HEK293 (cell line): ENCODE results near the gene CMAS.
"Not testable (repeated sequence)": the region's sequence is repeated elsewhere in the genome, so short reads cannot be mapped to it uniquely, and the experiment has no call there.

ENCODE experiments used
- CTCF ChIA-PET: fragments of 350-600 bp; formaldehyde crosslinking; extraction: SDS; loops from one replicate; lab custom pipeline; 2021; ENCODE audit warnings: antibody characterized with exemption; lab: Yijun Ruan, JAX
- POLR2A ChIA-PET: fragments of 300-600 bp; formaldehyde crosslinking; extraction: SDS; loops from one replicate; lab custom pipeline; 2020; ENCODE audit warnings: antibody characterized with exemption, inconsistent platforms; lab: Yijun Ruan, JAX
- H3K27ac ChIP-seq: fragments of 200-500 bp; sonication (Bioruptor generic); 2 replicates; pipeline ENCODE4 v1.5.1; 2014; ENCODE audit warnings: low read depth, low read length, control low read depth, inconsistent platforms; ENCODE audit errors: extremely low read depth
- H3K36me3 ChIP-seq, 2 experiments: fragments of 200-500 bp in 1 of 2; sonication (Bioruptor generic) in 1 of 2; 1 replicate in 1 of 2; 2 replicates in 1 of 2; pipeline ENCODE4 v1.5.1; 2014 to 2017; ENCODE audit warnings: inconsistent platforms in 2 of 2, low read length in 2 of 2; ENCODE audit not compliant: control insufficient read depth in 2 of 2, insufficient read depth in 1 of 2
- H3K4me1 ChIP-seq: fragments of 200-500 bp; sonication (Bioruptor generic); 2 replicates; pipeline ENCODE4 v1.5.1; 2014; ENCODE audit warnings: mild to moderate bottlenecking, low read length, inconsistent platforms; ENCODE audit not compliant: control insufficient read depth, insufficient read depth
- H3K4me3 ChIP-seq: 2 replicates; pipeline ENCODE4 v1.5.1; 2011; ENCODE audit warnings: low read depth, mild to moderate bottlenecking, control low read depth, low read length, moderate library complexity
- H3K9me3 ChIP-seq: fragments of 200-500 bp; sonication (Bioruptor generic); 2 replicates; pipeline ENCODE4 v1.5.1; 2014; ENCODE audit warnings: low read depth, low read length, inconsistent platforms; ENCODE audit not compliant: control insufficient read depth, insufficient read depth
- GFI1B ChIP-seq: fragments of 450-650 bp; formaldehyde crosslinking; IDR thresholded peaks from 2 replicates; pipeline ENCODE4 v1.5.1; 2016; ENCODE audit warnings: missing biosample characterization, missing genetic modification characterization
- ZFP3 ChIP-seq: fragments of 450-650 bp; formaldehyde crosslinking; IDR thresholded peaks from 2 replicates; pipeline ENCODE4 v1.5.1; 2016; ENCODE audit warnings: low read depth, missing biosample characterization, missing genetic modification characterization
- ZIC2 ChIP-seq: fragments of 450-650 bp; formaldehyde crosslinking; IDR thresholded peaks from 2 replicates; pipeline ENCODE4 v1.5.1; 2016; ENCODE audit warnings: missing biosample characterization, missing genetic modification characterization
- ZNF10 ChIP-seq: fragments of 450-650 bp; formaldehyde crosslinking; IDR thresholded peaks from 2 replicates; pipeline ENCODE4 v1.5.1; 2017; ENCODE audit warnings: missing biosample characterization, missing genetic modification characterization
- ZNF132 ChIP-seq: fragments of 450-650 bp; formaldehyde crosslinking; IDR thresholded peaks from 2 replicates; pipeline ENCODE4 v1.5.1; 2017; ENCODE audit warnings: missing biosample characterization, missing genetic modification characterization, borderline replicate concordance
- ZNF202 ChIP-seq: fragments of 450-650 bp; formaldehyde crosslinking; IDR thresholded peaks from 2 replicates; pipeline ENCODE4 v1.5.1; 2016; ENCODE audit warnings: missing biosample characterization, missing genetic modification characterization, borderline replicate concordance
- ZNF23 ChIP-seq: fragments of 450-650 bp; formaldehyde crosslinking; IDR thresholded peaks from 2 replicates; pipeline ENCODE4 v1.5.1; 2016; ENCODE audit warnings: missing biosample characterization, missing genetic modification characterization, borderline replicate concordance
- ZNF248 ChIP-seq: fragments of 450-650 bp; formaldehyde crosslinking; IDR thresholded peaks from 2 replicates; pipeline ENCODE4 v1.5.1; 2017; ENCODE audit warnings: missing biosample characterization, missing genetic modification characterization
- ZNF274 ChIP-seq, 2 experiments: fragments of 200-500 bp in 1 of 2; fragments of 450-650 bp in 1 of 2; sonication (Bioruptor generic) in 1 of 2; formaldehyde crosslinking in 1 of 2; IDR thresholded peaks; 2 replicates each; pipeline versions ENCODE4 v1.5.1 to v1.6.1; 2014 to 2016; ENCODE audit warnings: borderline replicate concordance in 1 of 2, inconsistent platforms in 1 of 2, low read length in 1 of 2, missing biosample characterization in 1 of 2, missing genetic modification characterization in 1 of 2
- ZNF350 ChIP-seq: fragments of 450-650 bp; formaldehyde crosslinking; IDR thresholded peaks from 2 replicates; pipeline ENCODE4 v1.5.0; 2017; ENCODE audit warnings: missing biosample characterization, mild to moderate bottlenecking, missing genetic modification characterization
- ZNF48 ChIP-seq: fragments of 450-650 bp; formaldehyde crosslinking; IDR thresholded peaks from 2 replicates; pipeline ENCODE4 v1.5.1; 2016; ENCODE audit warnings: missing biosample characterization, missing genetic modification characterization
- ZNF514 ChIP-seq: fragments of 450-650 bp; formaldehyde crosslinking; IDR thresholded peaks from 2 replicates; pipeline ENCODE4 v1.5.1; 2016; ENCODE audit warnings: missing biosample characterization, missing genetic modification characterization
- ZNF529 ChIP-seq: fragments of 450-650 bp; formaldehyde crosslinking; IDR thresholded peaks from 2 replicates; pipeline ENCODE4 v1.5.1; 2017; ENCODE audit warnings: missing genetic modification characterization, missing biosample characterization; ENCODE audit not compliant: insufficient replicate concordance
- ZNF530 ChIP-seq: fragments of 450-650 bp; formaldehyde crosslinking; IDR thresholded peaks from 2 replicates; pipeline ENCODE4 v1.5.1; 2016; ENCODE audit warnings: low read depth, missing biosample characterization, missing genetic modification characterization
- ZNF624 ChIP-seq: fragments of 450-650 bp; formaldehyde crosslinking; IDR thresholded peaks from 2 replicates; pipeline ENCODE4 v1.5.1; 2017; ENCODE audit warnings: missing biosample characterization, missing genetic modification characterization
- ZNF843 ChIP-seq: fragments of 450-650 bp; formaldehyde crosslinking; IDR thresholded peaks from 2 replicates; pipeline ENCODE4 v1.5.1; 2016; ENCODE audit warnings: missing biosample characterization, missing genetic modification characterization
- TF ChIP-seq, protein P1 (sequence below): fragments of 450-650 bp; formaldehyde crosslinking; IDR thresholded peaks from 2 replicates; pipeline ENCODE4 v1.5.1; 2016; ENCODE audit warnings: missing biosample characterization, missing genetic modification characterization
- TF ChIP-seq, protein P2 (sequence below): fragments of 450-650 bp; formaldehyde crosslinking; IDR thresholded peaks from 2 replicates; pipeline ENCODE4 v1.5.1; 2016; ENCODE audit warnings: missing biosample characterization, missing genetic modification characterization, low read depth

Gene CMAS

DNA sequence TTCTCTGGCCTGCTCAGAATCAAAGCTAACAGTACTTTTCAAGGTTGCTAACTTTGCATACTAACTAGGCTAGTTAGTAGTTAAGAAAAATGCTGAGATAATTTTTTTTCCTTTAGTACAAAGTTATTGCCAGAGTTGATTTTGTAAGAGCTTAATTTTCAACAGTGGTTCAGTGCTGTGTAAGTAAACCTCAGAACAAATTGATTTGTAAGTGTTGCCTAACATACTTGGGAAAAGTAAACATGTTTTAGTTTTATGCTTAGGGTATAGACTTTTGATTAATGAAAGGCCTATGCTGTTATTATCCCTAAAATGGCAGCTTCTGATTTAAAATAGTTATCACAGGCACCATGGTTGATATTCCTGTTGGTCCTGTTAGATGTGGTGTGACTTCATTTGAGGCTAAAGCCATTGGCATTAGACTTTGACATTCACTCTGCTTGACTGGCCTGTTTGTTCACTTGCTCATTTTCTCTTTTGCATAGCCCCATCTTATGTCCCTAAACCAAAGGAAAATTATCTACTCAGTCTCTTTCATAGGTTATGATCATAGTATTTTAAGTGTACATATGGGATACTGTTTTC lies 5.2 kb downstream of the CMAS start:
- Histone ChIP-seq H3K4me3 (no peak overlapping the region), H3K4me1 (peaks cover 6% of the 10 kb centered on the region; the same call in 1 of the 2 replicates), H3K9me3 (no peaks in the 10 kb centered on the region), H3K36me3 (peaks cover 5 to 25% of the 10 kb centered on the region in 2 experiments; a peak in 1 of 3 replicates), H3K27ac (no peak overlapping the region)
- POLR2A ChIA-PET, result interaction anchor here (1.0 kb wide), 1 partner anchor 9 kb away, joined by 4 read pairs; no protein-coding TSS in a partner anchor
- CTCF ChIA-PET, result no interaction called here
- TF ChIP-seq ZNF624, result no peak
- no peak for TF ChIP-seq ZFP3 (tag by site-specific recombination)
- no peak for TF ChIP-seq ZIC2
- TF ChIP-seq, protein P1, sequence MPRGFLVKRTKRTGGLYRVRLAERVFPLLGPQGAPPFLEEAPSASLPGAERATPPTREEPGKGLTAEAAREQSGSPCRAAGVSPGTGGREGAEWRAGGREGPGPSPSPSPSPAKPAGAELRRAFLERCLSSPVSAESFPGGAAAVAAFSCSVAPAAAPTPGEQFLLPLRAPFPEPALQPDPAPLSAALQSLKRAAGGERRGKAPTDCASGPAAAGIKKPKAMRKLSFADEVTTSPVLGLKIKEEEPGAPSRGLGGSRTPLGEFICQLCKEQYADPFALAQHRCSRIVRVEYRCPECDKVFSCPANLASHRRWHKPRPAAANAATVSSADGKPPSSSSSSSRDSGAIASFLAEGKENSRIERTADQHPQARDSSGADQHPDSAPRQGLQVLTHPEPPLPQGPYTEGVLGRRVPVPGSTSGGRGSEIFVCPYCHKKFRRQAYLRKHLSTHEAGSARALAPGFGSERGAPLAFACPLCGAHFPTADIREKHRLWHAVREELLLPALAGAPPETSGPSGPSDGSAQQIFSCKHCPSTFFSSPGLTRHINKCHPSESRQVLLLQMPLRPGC, result no peak
- no peak for TF ChIP-seq ZNF529 (tag by site-specific recombination)
- no peak for TF ChIP-seq ZNF10 (tag by site-specific recombination)
- no peak for TF ChIP-seq ZNF514 (tag by site-specific recombination)
- TF ChIP-seq ZNF23 (tag by site-specific recombination), result no peak
- no peak for TF ChIP-seq ZNF530

DNA sequence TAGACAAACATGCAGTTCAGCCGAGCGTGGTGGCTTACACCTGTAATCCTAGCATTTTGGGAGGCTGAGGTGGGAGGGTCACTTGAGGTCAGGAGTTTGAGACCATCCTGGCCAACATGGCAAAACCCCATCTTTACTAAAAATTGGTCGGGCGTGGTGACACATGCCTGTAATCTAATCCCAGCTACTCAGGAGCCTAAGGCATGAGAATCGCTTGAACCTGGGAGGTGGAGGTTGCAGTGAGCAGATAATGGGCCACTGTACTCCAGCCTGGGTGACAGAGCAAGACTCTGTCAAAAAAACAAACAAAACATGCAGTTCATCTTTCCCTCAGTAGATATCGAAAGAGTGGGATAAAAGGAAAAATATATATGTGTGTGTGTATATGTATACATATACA lies 7.0 kb downstream of the CMAS start:
- H3K4me1 ChIP-seq, H3K27ac ChIP-seq, H3K9me3 ChIP-seq, H3K4me3 ChIP-seq, POLR2A ChIA-PET, CTCF ChIA-PET: not testable (repeated sequence)
- peaks cover 16 to 38% of the 10 kb centered on the region in 2 experiments for H3K36me3 ChIP-seq

DNA sequence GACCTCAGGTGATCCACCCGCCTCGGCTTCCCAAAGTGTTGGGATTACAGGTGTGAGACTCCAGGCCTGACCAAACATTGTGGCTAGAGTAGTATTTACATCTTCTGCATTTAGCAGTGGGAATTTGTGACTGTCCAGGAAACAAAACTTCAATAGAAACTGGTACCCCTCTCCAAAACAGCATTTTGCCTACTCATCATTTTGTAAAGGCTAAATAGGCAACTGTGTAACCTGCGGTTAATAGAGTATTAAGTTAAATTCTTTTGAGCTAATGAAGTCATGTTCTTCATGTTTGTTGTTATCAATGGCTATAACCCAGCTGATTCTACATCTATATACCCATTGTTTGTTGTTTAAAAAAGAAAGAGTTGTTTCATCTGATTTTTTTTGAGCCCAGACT lies 8.1 kb downstream of the CMAS start:
- H3K27ac ChIP-seq, result no peak overlapping the region
- ChIA-PET POLR2A (no interaction called here), CTCF (interaction anchor here (0.6 to 0.7 kb wide), 2 partner anchors 358 to 407 kb away, joined by 3 to 4 read pairs; no protein-coding TSS in a partner anchor)
- TF ChIP-seq ZNF843 (tag by site-specific recombination) (no peak), ZNF248 (tag by site-specific recombination) (no peak), ZNF274 (IDR thresholded peaks at IDR 0.05; ENCODE audit: low read length) (no peak), ZNF274 (tag by site-specific recombination; IDR thresholded peaks at IDR 0.05; ENCODE audit: borderline replicate concordance) (no peak), ZNF132 (no peak), ZNF202 (no peak), ZNF48 (tag by site-specific recombination) (no peak), ZNF350 (tag by site-specific recombination) (no peak), GFI1B (tag by site-specific recombination) (no peak)
- TF ChIP-seq, protein P2, sequence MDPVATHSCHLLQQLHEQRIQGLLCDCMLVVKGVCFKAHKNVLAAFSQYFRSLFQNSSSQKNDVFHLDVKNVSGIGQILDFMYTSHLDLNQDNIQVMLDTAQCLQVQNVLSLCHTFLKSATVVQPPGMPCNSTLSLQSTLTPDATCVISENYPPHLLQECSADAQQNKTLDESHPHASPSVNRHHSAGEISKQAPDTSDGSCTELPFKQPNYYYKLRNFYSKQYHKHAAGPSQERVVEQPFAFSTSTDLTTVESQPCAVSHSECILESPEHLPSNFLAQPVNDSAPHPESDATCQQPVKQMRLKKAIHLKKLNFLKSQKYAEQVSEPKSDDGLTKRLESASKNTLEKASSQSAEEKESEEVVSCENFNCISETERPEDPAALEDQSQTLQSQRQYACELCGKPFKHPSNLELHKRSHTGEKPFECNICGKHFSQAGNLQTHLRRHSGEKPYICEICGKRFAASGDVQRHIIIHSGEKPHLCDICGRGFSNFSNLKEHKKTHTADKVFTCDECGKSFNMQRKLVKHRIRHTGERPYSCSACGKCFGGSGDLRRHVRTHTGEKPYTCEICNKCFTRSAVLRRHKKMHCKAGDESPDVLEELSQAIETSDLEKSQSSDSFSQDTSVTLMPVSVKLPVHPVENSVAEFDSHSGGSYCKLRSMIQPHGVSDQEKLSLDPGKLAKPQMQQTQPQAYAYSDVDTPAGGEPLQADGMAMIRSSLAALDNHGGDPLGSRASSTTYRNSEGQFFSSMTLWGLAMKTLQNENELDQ (tag by site-specific recombination), result no peak
- H3K4me3 ChIP-seq, result no peak overlapping the region
- no peaks in the 10 kb centered on the region for H3K9me3 ChIP-seq
- H3K4me1 ChIP-seq, result no peaks in the 10 kb centered on the region
- peaks cover 22 to 40% of the 10 kb centered on the region in 2 experiments for H3K36me3 ChIP-seq
